Activated T-cell treated with anti-CD3 and anti-CD28 coated beads for 4 hours (primary cell): ENCODE data around the gene RSPO1.
"Not testable (repeated sequence)": the region's sequence is repeated elsewhere in the genome, so short reads cannot be mapped to it uniquely, and the experiment has no call there.

Experiments
- DNase-seq: peaks from one replicate; pipeline ENCODE4 v3.0.0-alpha.2; 2020

RSPO1 gene

GRCh38 chr1:37634244-37634991 lies at the start of gene RSPO1:
Gene RSPO1, minus strand, starts transcription at chr1:37634892. Its CDS starts 5,231 bp downstream, at chr1:37629661.
- DNase-seq: no peak

GRCh38 chr1:37684182-37684581 lies 49.5 kb upstream of the RSPO1 start:
- DNase-seq: not testable (repeated sequence)

DNA sequence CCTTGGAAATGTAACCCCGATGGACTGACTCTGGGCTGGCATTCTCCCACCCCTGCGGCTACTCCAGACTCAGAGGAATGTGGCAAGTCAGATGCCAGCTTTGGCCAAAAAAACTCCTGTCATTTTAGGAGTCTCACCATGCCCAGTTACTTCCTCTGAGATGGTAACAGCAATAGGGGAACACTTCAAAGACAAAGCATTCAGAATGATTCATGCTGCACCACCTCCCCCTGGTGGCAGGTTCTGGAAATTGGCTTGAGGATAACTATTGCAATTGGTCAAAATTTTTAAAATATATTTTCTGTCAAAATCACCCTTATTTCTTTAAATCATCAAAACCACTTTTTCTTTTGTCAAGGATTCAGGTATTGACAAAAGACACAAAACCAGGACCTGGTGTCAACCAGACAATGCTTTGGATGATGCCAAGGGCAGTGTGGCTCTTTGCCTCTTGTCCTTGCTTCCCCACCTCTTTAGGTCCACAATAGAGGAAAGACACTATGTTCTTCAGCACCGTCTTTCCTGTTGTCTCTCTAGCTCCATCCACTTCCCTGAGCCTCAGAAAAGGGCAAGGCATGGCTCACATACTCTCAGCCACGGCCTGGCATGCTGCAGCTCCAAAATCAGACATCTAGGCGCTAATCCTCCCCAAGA lies 47.8 kb upstream of the RSPO1 start:
- DNase-seq: peak; percentile 78

DNA sequence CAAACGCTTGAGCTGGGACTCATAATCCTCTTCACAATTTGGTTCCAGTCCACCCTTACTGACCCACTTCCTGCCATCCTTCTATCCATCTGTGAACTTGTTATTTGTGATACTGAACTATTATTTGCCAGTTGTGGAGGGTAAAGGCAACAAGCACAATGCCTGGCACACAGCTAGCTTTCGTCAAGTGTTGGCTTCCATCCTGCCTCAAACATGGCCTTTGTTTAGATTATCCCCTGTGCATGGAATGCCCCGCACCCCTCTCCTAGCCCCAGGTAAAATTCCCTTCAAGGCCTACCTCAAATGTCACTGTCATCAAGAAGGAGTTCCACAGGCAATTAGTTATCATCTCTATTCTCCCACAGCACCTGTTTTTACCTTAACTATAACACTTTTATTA lies 46.2 kb upstream of the RSPO1 start:
- no peak for DNase-seq

DNA sequence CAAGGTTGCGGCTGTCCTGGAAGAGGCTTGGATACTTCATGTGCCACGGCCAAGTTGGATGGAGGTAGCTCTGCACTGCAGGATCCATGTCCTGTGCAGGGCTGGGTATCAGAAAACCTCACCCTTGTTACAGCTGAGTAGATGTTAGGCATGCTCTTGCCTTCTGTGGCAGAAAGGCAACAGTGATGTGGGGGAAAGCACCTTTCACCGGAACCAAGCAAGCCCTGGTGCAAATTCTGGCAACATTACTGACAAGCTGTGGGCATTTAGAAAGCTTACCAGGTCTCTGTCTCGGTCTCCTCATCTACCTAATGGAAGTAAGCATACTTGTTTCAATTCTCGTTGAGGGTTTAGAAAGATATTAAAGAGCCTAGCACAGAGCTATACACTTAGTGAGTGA lies 43.1 kb upstream of the RSPO1 start:
- no peak for DNase-seq

DNA sequence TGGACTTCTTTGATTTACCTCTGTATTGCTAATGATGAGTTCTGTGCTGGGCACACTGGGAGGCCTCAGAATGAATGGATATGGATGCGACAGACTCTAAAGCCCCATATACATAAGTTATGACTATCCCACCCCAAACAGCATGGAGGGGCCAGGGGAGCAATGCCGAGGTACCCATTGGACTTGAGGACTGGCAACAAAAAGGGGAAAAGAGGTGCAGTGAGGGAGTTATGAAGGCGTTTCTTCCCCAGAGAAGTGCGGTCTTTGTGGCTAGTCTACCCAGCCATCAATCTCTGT lies 42.4 kb upstream of the RSPO1 start:
- DNase-seq: no peak

DNA sequence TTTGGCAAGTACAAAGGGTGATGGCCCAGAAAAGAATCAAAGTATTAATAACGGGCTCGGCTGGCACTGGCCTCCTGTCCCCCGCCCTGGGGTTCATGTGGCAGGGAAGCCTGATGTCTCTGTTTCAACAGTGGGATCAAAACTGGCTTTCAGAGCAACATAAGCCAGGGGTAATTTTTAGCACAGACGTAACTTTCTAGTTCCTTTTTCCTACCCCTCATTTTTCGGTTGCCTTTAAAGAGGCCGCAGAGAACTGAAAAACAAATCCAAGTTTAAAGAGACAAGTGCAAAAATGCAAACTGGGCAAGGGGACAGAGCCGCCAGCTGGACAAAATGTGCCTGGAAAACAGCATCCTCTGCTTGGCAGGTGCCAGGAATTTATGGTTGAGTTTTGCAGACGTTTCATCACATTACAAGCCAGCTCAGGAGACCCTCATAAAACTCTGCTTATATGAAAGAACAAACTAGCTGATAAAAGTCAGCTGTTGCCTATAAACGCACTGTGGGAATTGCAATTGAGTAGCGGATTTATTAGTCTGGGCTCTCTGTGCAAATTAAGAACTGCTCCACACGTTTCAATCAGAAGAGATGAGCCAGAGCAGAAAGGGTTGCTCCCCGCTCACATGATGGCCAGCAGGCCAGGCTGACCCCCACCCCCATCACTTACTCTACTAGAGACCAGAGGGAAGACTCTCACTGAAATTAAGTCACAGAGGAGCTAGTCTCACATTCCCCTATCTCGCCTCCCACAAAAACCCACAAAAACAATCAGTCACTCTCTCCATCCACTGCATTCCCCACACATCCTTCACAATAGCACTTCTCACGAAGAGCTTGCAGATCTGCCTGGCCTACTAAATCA lies 41.8 kb upstream of the RSPO1 start:
- DNase-seq: no peak

DNA sequence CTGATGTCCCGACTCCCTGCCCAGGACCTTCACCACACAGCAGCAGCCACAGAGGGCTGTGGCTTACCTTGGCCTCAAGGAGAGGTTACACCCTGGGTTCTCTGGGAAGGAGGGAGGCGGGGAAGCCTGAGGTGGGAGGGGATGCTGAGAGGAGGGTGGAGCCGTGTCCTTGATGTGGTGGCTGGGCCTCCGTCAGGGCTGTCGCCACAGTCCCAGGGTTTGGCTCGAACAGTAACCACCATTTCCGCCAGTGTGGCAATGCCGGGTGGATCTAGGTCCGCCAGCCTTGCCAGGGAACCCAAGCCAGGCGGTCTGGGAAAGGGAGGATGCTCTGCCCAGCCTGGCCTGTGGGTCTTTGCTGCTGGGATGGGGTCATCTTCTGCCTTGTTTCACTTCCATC lies 39.2 kb upstream of the RSPO1 start:
- DNase-seq: peak; percentile 22

DNA sequence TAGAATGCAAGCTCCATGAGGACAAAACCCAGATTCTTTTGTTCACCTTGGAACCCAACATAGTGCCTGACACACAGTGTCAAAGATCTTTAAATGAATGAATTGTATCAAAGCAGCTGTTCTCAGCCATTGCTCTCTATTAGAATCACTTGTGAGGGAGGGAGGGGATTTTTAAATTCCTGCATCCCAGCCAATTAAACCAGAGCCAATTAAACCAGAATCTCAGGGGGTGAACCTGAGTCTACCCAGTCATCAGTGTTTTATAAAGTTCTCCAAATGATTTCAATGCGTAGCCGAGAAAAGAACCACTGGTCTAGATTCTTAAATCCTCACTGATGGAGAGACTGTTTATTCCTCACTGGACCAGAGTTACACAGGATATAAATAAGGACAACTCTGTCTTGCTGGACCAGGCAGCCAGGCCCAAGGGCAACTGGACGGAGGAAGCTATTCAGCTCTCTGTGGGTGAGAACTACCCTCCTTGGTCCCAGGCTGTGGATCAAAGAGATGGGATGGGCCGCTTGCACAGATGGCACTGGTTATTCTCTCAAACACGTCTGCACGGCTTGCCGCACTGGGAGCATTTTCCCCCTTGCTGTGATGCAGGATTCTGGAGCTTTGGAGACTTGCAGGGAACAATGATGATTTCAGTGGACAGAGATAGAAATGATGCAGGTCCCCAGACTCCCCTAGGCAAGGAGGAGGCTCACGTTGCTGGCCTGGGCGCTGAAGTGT lies 37.6 kb upstream of the RSPO1 start:
- DNase-seq: no peak

DNA sequence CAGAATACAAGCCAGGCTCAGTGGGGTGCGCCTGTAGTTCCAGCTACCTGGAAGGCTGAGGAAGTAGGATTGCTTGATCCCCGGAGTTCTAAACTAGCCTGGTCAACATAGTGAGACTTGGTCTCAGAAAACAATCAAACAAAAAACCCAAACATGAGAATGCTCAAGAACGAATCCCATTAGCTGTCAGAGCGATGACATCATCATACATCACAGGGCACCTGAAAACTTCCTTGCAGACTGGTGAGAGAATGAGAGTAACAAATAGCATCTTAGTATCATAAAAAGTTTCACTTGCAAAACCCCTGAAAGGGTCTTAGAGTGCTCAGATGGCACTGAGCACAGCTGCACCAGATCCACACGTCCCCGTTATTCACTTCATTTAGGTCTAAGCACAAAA lies 36.6 kb upstream of the RSPO1 start:
- DNase-seq: no peak

DNA sequence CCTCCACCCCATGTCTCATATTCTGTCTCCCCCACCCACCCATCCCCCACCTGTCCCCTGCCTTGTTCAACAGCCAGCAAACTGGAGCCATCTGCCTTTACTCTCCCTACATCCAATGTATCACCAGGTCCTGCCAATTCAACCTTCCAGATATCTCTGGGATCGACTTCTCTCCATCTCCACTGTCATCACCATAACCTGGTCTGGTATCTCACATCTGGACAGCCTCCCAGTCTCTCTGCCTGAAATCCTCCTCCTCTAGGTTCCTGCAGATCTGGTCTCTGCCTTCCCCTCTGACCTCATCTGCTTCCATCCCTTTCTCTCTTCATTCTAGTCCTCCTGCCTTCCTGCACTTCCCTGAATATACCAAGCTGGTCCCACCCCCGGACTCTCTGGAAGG lies 35.4 kb upstream of the RSPO1 start:
- DNase-seq: no peak

- no peak for DNase-seq
Observed at GRCh38 chr1:37667023-37667671, 32.5 kb upstream of the RSPO1 start.

GRCh38 chr1:37666241-37666867 lies 31.7 kb upstream of the RSPO1 start:
- DNase-seq: no peak

GRCh38 chr1:37663426-37664000 lies 28.8 kb upstream of the RSPO1 start:
- no peak for DNase-seq

DNA sequence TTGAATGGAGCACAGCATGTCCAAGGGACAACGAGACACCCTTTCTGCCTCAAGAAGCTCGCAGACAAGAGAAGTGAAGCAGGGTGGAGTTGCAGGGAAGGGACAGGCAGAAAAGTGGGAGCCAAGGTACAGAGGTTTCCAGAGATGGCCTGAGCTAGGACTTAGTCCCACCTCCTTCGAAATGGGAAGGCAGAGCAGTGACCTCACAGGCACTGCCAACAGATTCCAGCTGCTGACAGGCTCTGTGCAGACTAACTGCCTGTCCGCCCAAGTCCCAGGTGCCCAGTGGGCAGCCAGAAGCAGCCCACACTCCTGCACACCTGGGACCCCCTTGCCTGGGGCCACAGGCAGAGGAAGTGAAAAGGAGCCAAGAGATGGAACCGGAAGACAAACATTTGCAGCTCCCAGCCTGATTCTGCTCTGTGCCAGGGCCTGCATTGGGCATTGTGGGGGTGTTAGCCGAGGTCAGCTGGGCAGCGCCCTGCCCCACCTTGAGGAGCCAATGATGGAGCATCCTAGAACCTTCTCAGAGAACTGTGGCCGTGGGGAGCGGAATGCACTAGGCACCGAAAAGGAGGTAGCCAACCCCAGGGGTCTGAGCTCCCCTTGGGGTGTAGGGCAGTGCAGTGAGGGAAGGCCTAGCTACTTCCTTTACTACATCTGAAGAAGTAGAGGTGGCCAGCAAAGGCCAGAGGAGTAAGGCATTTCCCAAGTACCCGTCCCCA lies 27.5 kb upstream of the RSPO1 start:
- DNase-seq: no peak

- DNase-seq: no peak
Observed at GRCh38 chr1:37661401-37661800, 26.7 kb upstream of the RSPO1 start.

- no peak for DNase-seq
Observed at GRCh38 chr1:37660664-37661063, 26.0 kb upstream of the RSPO1 start.

- no peak for DNase-seq
Observed at GRCh38 chr1:37658486-37658885, 23.8 kb upstream of the RSPO1 start.

DNA sequence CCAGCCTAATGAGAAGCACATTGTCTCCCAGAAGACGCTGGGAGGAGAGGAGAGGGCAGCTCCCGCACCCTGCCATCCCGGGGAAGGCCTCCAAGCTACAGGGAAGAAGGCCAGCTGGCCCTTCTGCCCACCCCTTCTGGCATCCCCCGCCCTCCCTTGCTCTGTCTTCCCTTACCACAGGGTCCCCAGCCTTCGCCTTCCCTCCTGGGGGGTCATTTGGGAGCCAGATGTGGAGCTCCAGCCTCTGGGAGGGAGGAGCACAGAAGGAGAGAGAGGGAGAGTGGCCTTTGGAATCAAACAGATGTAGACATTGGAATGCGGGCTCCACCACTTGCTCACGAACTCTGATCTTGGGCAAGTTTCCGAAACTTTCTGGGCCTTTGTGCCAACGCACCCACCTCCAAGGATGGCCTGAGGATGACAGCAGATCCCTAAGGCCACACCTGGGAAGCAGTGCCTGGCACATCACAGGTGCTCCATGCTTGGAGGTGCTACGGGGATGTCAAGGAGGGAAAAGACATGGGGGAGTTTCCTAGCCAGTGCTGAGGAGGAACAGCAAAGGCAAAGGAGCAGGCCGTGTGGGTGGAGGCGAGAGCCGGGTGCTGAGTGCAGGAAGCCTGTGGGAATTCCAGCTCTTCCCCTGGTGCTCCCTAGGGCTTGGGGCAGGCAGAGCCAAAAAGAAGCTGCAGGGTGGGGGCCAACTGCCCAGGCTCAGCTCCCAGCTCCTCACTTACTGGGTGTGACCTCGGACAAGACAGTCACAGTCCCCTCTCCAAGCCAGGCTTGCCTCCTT lies 23.1 kb upstream of the RSPO1 start:
- no peak for DNase-seq

GRCh38 chr1:37656881-37657280 lies 22.2 kb upstream of the RSPO1 start:
- DNase-seq: no peak
